AG09309 (cell line): ENCODE results near the gene GPATCH3.
A peak's percentile ranks its signal among the peaks of the same experiment; 100 is the strongest.
"Not testable (repeated sequence)": the region's sequence is repeated elsewhere in the genome, so short reads cannot be mapped to it uniquely, and the experiment has no call there.

ENCODE experiments used
- DNase-seq: peaks from one replicate; pipeline ENCODE4 v3.0.0-alpha.2; 2010; ENCODE audit warnings: low read depth
- H3K4me3 ChIP-seq: 2 replicates; pipeline ENCODE4 v1.5.1; 2011; ENCODE audit warnings: mild to moderate bottlenecking, low read depth, low read length, moderate library complexity; ENCODE audit not compliant: control insufficient read depth
- TF ChIP-seq, protein P1 (sequence below): IDR thresholded peaks from 2 replicates; pipeline ENCODE4 v1.5.1; 2011; ENCODE audit warnings: mild to moderate bottlenecking, low read depth, low read length, inconsistent platforms; ENCODE audit not compliant: insufficient read depth, control insufficient read depth; ENCODE audit errors: missing control alignments

GPATCH3 gene

DNA sequence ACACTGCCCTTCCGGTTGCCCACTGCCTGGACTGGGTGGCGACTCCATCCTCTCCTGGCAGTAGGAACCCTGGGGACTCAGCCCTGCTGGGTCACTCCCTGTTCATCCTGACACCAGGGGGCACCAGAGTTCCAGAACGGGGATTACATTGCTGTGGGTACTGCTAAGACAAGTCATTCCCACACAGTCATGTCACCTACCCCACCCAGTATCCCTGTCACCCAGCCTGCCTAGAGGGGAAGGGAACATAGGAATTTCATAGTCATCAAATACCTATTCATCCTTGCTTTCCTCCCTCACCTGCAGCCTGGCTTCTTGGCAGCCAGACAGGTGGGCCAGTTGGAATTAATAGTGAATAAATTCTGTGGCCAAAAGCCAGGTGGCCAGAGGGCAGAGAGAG is 47.1 kb downstream of the GPATCH3 start:
- peak; percentile 51 for DNase-seq
- TF ChIP-seq, protein P1, sequence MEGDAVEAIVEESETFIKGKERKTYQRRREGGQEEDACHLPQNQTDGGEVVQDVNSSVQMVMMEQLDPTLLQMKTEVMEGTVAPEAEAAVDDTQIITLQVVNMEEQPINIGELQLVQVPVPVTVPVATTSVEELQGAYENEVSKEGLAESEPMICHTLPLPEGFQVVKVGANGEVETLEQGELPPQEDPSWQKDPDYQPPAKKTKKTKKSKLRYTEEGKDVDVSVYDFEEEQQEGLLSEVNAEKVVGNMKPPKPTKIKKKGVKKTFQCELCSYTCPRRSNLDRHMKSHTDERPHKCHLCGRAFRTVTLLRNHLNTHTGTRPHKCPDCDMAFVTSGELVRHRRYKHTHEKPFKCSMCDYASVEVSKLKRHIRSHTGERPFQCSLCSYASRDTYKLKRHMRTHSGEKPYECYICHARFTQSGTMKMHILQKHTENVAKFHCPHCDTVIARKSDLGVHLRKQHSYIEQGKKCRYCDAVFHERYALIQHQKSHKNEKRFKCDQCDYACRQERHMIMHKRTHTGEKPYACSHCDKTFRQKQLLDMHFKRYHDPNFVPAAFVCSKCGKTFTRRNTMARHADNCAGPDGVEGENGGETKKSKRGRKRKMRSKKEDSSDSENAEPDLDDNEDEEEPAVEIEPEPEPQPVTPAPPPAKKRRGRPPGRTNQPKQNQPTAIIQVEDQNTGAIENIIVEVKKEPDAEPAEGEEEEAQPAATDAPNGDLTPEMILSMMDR, result peak; percentile 93
- H3K4me3 ChIP-seq, result no peak overlapping the region

DNA sequence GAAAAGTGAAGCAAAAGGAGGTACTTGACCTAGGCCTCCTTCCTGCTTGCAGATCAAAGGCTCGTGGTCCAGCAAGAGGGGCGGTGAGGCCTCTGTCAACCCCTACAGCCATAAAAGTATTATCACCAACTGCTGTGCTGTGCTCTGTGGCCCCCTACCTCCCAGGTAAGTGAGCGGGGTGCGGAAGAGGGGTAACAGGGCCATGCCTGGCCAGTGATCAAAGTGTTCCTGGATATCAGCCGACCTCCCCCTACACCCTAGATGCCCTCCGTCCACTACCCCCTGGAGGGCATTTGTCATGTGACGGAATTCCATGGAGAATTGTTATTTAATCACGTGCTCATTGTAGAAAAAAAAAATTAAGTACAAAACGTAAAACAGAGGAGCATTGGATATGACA is 47.6 kb downstream of the GPATCH3 start:
- DNase-seq, result no peak

DNA sequence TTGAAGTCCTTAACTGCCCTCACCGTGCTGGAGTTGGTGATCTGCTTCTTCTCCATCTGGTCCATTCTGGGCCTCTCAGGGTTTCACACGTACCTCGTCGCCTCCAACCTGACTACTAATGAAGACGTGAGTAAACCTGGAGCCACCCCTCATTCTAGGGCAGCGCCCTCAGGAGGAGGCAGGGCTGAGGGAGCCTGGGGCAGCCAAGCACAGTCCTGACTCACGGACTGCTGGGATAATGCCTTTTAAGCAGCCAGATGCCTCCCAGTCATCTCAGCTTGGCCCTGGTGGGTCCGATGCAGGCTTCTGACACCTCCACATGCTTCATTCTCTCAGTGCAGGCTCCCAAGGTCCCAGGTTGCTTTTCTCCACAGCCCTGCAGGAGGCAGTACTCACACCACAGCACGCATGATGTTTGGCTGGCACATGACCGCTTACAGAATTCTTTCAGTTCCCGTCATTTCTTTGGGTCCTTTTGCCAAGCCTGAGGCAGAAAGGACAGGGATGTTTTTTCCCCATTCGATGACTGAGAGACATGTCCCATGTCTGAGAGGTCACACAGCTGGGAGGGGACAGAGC is 49.1 kb downstream of the GPATCH3 start:
- DNase-seq, result no peak
- H3K4me3 ChIP-seq, result no peak overlapping the region
- TF ChIP-seq, protein P1, result no peak

More for the DNA sequence above, 47.6 kb downstream of the GPATCH3 start:
- H3K4me3 ChIP-seq, result no peak overlapping the region
- TF ChIP-seq, protein P1, result no peak

DNA sequence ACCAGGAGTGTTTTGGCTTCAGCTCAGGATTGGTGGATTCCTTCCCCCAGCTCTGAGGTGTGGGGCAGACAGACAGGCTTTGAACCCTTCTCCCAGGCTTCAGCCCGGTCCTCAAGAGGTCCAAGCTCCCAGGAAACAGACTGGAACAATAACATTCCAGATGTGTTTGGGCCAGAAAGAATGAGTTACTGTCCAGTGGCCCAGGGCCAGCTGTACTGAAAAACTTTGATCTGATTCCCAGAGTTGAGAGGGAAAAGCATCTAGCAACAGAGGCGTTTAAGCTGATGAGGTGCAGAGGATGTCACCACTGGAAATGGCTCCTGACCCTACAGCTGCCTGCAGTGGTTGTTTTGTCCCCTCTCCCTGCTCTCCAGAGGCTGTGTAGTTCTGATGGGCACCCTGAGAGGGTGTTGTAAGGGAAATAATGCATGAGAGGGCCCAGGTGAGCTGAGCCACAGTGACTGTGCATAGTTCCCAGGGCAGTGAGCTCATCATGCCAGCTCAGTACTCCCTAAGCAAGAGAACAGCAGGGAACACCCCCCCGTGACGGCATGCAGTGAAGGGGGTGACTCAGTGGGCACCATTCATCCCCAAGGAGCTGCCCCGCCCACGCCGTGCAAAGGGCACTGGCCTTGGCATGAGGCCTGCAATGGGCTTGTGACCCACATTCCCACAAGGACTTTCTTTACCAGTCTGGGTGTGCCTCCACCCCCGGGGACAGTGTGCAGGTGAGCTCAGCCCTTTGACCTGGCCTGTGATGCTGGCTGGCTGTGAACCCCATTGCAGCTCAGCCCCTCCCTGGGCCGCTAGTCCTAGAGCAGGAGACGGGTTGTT is 51.1 kb downstream of the GPATCH3 start:
- TF ChIP-seq, protein P1, result no peak
- peak; percentile 69 for DNase-seq
- H3K4me3 ChIP-seq, result no peak overlapping the region

DNA sequence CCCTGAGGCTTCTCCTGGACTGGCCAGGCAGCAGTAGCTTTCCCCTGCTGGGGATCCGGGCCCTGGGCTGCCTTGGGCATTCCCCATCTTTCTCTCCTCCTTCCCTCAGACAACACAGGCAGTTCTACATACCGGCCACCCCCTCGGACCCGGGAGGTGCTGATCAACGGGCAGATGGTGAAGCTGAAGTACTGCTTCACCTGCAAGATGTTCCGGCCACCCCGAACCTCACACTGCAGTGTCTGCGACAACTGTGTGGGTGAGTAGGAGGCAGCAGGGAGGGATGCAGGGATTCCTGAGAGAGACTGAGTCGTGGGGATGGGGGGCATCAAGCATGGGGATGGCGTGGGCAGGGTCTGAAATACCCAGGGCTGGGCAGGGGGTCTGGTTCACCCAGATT is 51.8 kb downstream of the GPATCH3 start:
- TF ChIP-seq, protein P1, result no peak
- DNase-seq, result no peak
- H3K4me3 ChIP-seq, result no peak overlapping the region

DNA sequence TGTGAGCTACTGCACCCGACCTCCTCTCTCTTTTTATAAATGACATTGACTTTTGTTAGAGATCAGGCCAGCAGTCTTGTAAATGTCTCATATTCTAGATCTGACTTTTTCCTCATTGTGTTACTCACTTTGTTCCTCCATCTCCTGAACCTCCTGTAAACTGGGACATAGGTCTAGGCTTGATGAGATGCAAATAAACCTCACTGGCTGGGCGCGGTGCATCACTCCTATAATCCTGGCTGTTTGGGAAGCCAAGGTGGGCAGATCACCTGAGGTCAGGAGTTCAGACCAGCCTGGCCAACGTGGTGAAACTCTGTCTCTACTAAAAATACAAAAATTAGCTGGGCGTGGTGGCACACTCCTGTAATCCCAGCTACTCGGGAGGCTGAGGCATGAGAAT is 52.4 kb downstream of the GPATCH3 start:
- not testable (repeated sequence) for DNase-seq, H3K4me3 ChIP-seq
